PC-3 (cell line): ENCODE results near the gene SPIN3.

Experiments
- CTCF ChIP-seq: fragments of 300-600 bp; sonication (generic); conservative IDR thresholded peaks from 2 replicates; pipeline ENCODE4 v1.5.1; 2017; ENCODE audit warnings: antibody characterized with exemption, low read depth, mild to moderate bottlenecking, low read length
- EZH2 ChIP-seq: fragments of 300-600 bp; sonication (generic); IDR thresholded peaks from one replicate; pipeline ENCODE4 v1.6.1; 2017; ENCODE audit warnings: antibody characterized with exemption, mild to moderate bottlenecking, low read length; ENCODE audit not compliant: unreplicated experiment

DNA sequence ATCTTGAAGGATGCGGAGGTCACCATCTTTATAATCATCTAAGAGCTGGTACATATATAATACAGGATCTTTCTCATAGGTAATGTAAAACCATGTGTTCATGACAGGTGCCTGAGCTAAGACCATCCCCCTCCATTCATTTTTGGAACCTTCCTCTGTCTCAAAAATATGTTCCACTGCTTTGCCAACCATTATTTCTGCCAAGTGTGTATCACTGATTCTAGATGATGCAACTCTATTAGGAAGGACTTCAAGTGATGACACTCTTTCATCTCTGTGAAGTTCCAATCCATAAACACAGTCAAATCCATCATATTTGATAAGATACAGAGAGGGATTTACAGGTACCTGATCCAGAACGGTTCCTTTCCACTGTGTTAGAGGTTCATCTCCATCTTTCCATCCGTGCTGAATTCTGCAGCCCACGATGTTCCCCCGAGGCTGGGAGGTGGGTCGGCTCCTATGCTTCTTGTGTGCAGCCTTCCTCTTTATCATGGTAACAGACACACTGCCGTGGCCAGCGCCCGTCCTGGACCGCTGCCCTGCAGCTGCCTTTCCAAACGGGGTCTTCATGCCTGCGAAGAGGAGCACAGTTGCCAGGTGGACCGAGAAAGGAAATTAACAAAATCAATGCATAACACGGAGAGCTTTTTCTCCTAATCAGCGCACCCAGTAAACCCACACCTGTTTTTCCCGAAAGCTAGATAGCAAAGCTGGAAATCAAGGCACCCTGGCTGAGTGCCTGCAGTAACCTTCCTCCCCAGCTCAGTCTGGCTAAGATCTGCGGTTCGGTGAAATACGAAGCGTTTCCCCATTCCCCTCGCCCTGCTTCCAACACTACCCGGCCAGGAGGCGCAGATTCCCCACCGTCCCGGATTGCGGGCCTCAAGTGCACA is 718 bp downstream of the SPIN3 start:
- TF ChIP-seq CTCF, result no peak
- no peak for TF ChIP-seq EZH2
